ENCODE results near the gene SMYD3.
"Not testable (repeated sequence)": the region's sequence is repeated elsewhere in the genome, so short reads cannot be mapped to it uniquely, and the experiment has no call there.

SMYD3 gene

GRCh38 chr1:245855846-245856730 is 651.0 kb downstream of the SMYD3 start:
- DNase-seq: no peak

- DNase-seq: no peak
Observed at GRCh38 chr1:245853291-245853690, 653.8 kb downstream of the SMYD3 start.

DNA sequence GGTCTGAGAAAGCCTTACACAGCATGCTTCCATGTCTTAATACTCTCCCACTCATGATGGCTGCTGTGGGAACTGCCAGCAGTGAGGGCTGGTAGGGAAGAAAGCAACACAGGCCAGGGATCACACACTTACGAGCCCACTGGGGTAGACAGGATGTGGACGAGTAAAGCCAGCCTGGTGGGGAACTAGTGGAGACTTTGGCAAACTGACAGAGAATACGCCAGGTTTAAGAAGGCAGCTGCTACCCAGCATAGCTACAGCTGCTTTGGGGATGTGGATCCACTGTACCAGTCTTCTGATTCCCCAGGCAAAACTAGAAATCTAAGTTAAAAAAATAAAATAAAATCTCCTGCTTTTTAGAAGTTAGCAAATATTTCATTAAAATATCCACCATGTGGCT is 664.0 kb downstream of the SMYD3 start:
- no peak for DNase-seq

- no peak for DNase-seq
Observed at GRCh38 chr1:245842106-245842505, 665.0 kb downstream of the SMYD3 start.

DNA sequence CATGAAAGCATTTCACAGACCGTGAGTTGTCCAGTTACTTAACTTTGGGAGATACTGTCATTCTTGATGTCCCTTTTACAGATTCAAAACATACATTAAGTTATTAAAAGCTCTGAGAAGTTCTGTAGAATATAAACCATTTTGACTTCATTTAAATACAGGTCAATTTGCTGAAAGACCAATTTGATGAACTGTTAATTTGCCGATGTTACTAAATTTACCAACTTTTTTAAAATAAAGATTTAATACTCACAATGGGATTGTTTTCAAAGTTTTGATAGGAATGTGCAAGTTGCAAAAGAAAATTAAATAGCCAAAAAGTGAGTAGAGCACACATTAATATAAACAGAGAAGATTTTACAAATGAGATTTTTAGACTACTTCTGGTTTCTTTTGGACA is 666.1 kb downstream of the SMYD3 start:
- no peak for DNase-seq

DNA sequence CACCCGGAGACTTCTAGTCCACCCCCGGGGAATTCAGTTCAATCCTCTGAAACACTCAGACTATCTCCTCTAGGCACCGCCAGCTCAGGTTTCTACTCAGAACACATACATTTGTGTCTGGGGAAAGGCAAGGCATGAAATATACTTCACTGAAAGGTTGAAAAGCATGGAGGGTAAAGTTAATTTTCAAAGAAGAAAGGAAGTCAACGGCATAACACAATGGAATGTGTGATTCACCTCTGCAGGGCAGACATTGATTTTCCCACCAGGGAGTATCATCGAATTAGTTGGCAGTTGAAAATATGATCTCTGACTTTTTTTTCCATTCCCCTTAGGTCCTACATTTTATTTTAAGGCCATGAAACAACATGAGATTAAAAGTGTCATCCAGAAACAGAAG is 669.4 kb downstream of the SMYD3 start:
- DNase-seq: no peak

DNA sequence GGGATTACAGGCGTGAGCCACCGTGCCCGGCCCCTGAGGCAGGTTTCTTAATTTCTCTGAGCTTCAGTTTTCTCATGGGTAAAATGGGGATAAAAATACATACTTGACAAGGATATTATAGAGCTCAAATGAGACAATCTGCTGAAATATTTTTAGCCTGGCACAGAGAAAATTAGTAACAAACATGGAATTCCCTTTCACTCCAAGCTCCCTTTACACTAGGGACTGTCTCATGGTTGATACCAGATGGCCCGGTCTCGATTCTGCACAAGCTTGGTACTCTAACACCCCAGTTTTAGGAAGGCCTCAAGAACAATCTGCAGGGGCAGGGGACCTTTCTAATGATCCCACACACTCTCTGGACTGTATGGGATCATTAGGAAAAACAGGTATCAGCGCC is 671.7 kb downstream of the SMYD3 start:
- no peak for DNase-seq

DNA sequence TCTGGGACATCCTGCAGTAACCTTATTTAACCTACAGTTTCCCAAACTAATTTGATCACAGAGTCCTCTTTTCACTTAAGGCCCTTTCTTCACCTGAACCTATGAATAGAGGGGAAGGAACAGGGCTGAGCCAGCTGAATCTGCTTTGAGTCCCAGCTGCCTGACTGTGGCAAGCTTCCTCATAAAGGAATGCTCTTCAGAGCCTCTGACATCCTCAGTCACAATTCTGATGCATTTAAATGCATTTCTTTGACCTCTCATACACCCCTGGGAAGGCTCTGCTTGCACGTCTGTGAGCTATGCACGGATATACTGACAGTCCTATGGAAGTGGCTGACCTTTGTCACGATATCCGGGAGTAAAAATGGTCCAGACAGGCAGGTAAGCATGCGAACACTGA is 673.1 kb downstream of the SMYD3 start:
- DNase-seq: no peak

DNA sequence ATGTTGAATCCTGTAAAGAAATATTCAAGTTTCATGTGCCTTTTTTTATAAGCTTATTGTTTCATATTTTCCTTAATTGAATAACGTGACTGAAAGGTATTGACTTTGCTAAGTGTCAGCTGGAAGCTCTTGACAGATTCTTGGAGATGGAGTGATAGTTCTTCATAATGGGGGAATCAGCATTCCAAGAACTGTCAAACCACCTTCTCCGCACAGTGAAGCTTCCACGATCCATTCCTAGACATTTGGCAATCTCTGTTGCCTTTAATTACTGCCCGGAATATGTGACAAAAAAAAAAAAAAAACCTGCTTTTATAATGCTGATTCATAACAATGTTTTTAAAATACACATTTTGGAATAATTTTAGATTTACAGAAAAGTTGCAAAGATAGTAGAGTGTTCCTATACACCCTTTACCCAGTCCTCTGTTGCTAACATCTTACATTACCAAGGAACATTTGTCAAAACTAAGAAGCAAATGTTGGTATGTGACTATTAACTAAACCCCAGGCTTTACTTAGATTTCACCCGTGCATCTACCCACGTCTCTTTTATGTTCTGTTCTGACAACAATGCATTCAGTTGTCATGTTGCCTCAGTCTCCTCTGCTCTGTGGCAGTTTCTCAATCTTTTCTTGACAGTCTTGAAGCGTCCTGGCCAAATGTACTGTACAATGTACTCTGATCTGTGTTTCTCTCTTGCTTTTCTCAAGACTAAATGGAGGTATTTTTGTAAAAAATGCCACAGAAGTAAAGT is 674.1 kb downstream of the SMYD3 start:
- no peak for DNase-seq

DNA sequence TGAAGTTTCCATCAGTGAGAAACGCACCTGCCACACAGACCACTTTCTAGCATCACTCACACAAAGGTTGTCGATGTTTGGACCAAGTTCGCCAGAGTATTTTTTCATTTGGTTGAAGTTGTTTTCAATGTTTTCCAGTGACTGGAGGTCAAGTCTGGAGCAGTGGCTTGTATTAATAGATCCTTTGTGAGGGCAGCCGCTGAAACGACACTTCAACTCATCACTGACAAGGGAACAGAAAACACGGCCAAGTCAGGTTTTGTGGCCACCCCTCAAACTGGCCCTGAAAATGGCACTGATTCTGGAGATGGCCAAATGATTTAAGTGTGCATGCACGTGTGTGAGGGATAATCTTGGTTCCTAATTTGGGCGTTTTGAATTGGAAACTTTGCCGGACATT is 675.6 kb downstream of the SMYD3 start:
- DNase-seq: no peak

DNA sequence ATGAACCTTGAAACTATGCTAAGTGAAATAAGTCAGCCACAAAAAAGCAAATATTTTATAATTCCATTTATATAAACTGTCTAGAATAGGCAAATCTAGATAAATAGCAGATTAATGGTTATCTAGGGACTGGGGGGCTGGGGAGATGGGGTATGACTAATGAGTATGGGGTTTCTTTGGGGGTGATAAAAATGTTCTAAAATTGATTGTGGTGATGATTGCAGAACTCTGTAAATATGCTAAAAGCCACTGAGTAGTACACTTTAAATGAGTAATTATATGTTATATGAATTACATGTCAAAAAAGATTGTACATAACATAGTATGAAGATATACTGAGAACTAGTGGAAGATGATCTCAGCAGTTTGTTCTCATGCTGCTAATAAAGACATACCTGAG is 677.3 kb downstream of the SMYD3 start:
- DNase-seq: no peak

DNA sequence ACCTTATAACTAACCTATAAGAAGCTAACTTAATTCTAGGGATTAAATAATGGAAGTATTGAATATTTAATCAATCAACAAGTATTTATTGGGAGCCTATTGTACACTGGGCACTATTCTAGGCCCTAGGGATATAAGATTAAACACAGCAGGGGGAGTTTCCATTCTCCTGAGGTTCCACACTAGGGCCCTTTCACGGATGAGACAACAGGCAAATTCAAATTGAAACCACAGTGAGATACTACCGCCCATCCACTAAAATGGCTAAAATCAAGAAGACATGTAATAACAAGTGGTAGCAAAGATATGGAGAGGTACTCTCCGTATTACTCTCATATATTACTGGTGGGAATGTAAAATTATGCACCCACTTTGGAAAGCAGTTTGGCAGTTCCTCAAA is 677.9 kb downstream of the SMYD3 start:
- no peak for DNase-seq

GRCh38 chr1:245827301-245827700 is 679.8 kb downstream of the SMYD3 start:
- no peak for DNase-seq

- DNase-seq: no peak
Observed at GRCh38 chr1:245825128-245825901, 681.8 kb downstream of the SMYD3 start.

DNA sequence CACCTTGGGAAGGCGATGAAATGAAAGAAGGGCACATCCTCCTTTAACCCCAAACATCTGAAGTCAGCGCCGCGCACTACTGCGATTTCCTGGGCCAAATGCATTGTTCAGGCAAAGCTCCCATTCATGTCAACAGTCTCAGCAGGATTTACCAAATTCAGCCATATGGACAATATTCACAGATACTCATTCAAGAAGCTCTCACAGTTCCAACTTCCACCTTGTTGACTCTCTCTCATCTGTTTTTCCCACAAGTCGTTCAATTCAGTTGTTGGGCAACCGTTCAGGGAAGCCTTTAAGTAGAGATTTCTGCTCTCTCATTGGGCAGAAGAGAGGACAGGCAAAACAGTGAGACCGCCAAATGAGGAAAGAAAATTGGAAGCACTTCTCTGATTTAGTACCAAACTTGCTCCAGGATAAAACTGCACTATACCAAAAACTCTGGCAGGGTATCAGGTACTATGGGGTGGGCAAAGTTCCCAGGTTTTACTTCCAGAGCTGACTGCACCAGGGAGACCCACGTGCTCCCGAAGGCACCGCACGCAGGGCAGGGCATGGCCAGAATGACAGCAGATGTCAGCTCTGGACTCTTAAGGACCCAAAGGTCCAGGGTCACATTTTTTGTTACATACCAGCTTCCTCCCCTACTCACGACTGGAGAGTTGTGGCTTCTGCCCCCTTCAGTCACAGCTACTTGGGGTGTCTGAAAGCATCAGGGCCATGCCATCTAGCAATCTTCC is 683.5 kb downstream of the SMYD3 start:
- no peak for DNase-seq

- peak; percentile 27 for DNase-seq
Observed at GRCh38 chr1:245822996-245823395, 684.1 kb downstream of the SMYD3 start.

DNA sequence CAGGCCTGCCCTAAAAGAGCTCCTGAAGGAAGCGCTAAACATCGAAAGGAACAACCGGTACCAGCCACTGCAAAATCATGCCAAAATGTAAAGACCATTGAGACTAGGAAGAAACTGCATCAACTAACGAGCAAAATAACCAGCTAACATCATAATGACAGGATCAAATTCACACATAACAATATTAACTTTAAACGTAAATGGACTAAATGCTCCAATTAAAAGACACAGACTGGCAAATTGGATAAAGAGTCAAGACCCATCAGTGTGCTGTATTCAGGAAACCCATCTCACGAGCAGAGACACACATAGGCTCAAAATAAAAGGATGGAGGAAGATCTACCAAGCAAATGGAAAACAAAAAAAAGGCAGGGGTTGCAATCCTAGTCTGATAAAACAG is 688.7 kb downstream of the SMYD3 start:
- not testable (repeated sequence) for DNase-seq

GRCh38 chr1:245816496-245816895 is 690.6 kb downstream of the SMYD3 start:
- DNase-seq: not testable (repeated sequence)

DNA sequence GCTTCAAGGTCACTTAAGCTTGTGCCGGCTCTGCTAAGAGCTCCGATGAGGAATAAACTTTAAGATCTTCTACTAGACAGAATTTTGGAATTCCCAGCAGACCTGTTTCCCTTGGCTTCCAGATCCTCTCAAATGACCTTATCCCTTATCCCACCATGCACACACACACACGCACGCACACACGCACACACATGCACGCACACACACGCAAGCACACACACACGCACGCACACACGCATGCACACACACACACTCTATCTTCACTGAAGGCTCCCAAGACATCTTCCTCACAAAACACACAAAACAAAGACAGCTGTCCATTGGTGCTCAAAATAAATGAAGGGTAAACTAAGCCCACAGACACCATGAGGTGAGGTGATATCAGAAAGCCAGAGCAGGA is 692.4 kb downstream of the SMYD3 start:
- no peak for DNase-seq

- no peak for DNase-seq
Observed at GRCh38 chr1:245812278-245812677, 694.8 kb downstream of the SMYD3 start.

- DNase-seq: no peak
Observed at GRCh38 chr1:245810789-245811337, 696.2 kb downstream of the SMYD3 start.

- no peak for DNase-seq
Observed at GRCh38 chr1:245810181-245810769, 696.8 kb downstream of the SMYD3 start.

Data from MV-4-11 (cell line).